NOMO-1 treated with dmso at 0.1 percent for 144 hours (cell line): ENCODE results near the gene GNAI3.

ENCODE experiments used
- DNase-seq: peaks from one replicate; lab custom pipeline; 2025; ENCODE audit not compliant: unreplicated experiment; lab: John Stamatoyannopoulos, UW

GNAI3 gene

GRCh38 chr1:109548321-109549267 is at the start of gene GNAI3:
TSS of gene GNAI3 (plus strand) at chr1:109548615. CDS start at chr1:109548721, 106 bp downstream.
- peak; percentile 95 for DNase-seq

DNA sequence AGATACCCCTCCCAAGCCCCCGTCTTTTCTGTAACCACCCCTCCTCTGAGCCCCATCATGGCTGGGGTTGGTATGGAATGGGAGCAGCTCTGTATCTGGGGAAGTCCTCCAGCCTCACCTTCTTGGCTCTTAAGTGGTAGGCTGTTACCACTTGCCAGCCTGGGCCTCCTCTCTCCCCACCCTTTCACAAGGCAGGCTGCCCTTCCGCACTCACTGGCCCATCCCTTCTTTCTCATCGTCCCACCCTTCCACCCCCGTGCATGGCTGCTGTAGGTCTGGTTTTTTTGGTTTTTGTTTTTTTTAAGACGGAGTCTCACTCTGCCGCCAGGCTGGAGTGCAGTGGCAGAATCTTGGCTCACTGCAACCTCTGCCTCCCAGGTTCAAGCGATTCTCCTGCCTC is 49.3 kb upstream of the GNAI3 start:
- DNase-seq = no peak

DNA sequence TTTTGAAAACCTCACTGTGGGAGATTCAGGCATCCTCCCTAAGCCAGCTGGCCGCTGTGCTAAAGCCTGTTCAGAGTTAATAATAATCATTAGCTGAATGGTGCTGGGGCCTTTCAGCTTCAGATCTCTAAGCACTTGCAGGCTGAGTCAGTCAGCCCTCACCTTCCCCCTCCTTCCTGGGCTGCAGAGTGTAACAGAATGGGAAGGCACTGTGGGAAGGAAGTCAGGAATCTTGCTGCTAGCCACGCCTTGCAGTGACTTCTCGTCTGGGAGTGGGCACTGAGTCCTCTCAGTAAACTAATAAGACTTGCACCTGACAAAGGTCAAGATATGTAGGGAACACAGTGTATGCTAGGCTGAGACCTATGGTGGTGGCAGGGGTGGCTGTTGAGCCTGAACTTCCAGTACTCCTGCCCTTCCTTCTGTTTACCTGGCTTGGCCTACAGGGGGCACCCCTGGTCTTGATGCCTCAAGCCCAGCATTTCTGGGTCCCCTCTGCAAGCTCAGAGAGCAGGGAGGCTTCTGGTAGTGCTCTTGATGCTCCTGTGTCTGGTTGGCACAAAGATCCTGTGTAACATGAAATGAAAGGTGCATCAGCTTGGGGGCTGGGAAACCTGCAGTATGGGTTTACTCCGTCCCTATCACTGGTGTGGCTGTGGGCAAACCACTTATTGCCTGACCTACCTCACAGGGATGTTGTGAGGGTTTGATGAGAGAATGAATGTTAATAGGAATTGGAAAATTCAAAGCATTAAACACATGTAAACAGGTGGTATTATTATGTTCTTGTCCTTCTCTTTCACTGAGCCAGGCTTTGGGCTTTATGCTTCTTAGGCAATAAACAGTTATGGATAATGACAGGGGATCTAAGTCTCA is 48.5 kb upstream of the GNAI3 start:
- peak; percentile 33 for DNase-seq

- DNase-seq = no peak
Observed at GRCh38 chr1:109500941-109501381, 47.5 kb upstream of the GNAI3 start.

- no peak for DNase-seq
Observed at GRCh38 chr1:109501644-109502363, 46.6 kb upstream of the GNAI3 start.

GRCh38 chr1:109502364-109502851 is 46.0 kb upstream of the GNAI3 start:
- no peak for DNase-seq

DNA sequence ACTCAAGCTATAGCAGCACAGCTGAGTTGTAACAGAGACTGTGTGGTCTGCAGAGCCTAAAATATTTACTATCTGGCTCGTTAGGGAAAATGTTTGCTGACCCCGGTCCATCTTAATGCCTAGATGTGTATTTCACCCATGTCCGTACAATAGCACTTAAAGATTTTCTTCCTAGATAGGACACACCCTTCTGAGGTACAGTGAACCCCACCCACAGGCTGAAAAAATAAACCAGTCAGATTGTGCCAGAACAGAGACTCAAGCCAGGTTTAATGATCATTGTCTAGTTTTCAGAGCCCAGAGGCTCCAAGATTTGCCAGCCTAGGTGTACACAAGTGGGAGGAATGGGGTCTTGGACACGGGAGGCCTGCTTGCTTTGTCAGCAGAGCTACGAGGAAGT is 44.5 kb upstream of the GNAI3 start:
- DNase-seq = no peak

- DNase-seq = no peak
Observed at GRCh38 chr1:109504974-109505373, 43.4 kb upstream of the GNAI3 start.

DNA sequence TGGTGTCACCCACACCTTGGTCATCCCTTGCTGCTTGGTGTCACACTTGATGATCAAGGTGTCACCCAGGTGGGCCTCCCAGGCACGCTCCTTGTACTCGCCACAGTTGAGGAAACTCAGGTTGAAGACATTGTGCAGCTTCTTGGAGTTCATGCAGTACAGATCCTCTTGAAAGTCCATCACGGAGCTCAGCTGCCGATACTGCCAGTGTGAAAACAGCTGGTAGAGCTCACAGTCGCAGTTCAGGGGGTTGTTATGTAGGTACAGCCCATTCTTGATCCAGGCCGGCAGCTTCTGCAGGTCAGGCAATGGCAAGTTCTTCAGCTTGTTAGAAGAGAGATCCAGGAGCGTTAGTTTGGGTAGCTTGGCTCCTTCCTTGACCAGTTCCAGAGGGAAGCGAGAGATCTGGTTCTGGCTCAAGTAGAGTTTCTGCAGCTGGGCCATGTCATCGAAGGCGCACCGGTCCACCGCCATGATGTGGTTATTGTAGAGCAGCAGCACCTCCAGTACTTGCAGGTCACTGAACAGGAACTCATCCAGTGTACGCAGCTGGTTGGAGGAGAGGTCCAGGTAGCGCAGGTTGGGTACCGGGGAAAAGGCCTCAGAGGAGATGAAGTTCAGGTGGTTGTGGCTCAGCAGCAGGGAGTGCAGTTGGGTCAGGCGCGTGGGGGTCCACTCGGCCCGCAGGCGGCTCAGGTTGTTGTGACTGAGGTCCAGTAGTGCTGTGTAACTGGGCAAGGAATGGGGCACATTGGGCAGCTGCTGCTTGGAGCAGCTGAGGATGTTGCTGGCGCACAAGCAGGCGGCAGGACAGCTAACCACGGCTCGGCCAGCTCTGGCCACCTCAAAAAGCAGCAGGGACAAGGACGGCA is 40.2 kb upstream of the GNAI3 start:
- no peak for DNase-seq

- no peak for DNase-seq
Observed at GRCh38 chr1:109508873-109509175, 39.6 kb upstream of the GNAI3 start.

DNA sequence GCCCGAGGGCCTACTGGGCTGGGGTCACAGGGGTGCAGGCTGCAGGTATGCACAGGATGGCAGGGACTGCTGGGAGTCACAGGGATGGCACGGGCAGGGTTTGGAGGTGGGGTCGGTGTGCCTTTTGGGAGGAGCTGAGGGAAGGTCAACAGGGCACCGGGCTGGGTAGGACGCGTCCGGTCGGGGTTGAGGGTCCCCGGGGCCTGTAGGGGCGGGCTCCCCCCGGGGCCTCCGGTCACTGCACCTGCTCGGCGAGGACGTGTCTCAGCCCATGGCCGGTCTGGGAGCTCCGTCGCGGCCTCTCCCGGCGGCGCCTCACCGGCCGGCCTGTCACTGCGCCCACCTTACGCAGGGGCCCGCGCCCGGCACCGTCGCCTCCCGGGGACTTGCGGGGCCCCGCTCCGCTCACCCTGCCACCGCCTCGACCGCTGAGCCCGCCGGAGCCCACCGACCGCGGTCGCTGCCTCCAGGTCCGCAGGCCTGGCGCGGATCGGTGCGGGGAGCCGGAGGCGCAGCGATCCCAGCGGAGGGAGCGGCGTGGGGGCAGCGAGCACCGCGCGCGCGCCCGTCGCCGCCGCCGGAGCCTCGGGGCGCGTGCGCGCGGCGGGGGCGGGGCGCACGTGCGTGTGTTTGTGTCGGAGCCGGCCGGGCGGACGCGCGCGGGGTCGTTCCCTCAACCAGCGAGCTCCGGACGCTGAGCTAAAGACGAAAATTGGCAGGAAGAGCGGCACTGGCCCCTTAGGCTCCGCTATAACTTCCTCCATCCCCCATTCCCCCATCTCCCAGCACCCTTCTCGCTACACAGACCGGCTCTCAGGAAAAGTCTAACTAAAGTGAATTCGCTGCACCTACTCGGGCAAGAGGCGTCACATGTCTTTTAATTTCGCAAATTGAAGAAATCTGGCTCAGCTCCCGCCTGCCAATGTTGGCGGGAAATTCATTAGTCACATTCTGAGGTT is 39.0 kb upstream of the GNAI3 start, which contains the start of gene AMIGO1:
TSS of gene AMIGO1 (minus strand) at position 552 of the 959 bp plus-strand sequence. CDS start 815 bp downstream, outside the sequence.
- no peak for DNase-seq

- DNase-seq = no peak
Observed at GRCh38 chr1:109513110-109513710, 35.2 kb upstream of the GNAI3 start.

- no peak for DNase-seq
Observed at GRCh38 chr1:109514846-109515245, 33.6 kb upstream of the GNAI3 start.

DNA sequence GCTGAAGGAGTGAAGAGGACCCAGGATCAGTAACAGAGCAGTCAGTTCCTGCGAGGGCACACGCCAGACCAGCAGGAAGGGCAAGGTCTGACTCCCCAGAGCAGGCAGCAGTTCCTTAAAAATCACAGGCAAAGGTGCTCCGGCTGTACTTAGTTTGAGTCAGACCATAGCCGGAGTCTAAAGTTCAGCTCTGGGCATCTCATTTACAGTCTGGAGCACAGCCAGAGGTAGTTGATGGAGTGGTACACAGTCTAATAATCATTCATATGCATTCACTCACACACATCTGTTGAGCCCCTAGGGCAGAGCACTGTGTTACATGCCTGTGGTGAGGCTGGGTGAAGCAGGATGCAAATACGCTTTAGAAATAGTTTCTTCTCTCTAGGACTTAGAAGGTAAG is 31.5 kb upstream of the GNAI3 start:
- DNase-seq = no peak

- no peak for DNase-seq
Observed at GRCh38 chr1:109517337-109517736, 31.1 kb upstream of the GNAI3 start.

GRCh38 chr1:109521002-109521951 is 27.1 kb upstream of the GNAI3 start:
- DNase-seq = no peak

DNA sequence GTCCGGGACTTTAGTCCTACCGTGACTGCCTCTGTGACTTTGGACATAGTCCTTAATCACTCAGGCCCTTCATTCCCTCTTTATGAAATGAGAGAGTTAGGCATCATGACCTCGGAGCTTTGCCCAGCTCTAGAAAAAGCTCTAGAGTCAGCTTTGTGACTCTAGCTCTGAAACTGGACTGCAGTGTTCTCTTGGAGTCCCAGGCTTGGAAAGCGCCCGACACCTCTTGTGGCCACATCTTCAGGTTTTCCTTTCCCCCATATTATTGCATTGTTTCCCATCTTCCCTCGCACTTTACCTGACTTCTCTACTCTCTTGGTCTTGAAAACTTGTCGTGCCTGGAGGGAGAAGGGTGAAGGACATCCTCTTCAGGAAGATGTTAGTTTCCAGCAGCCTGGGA is 26.4 kb upstream of the GNAI3 start:
- DNase-seq = no peak
